NOMO-1 treated with dmso at 0.1 percent for 144 hours (cell line): ENCODE data around the gene COQ9.
"Not testable (repeated sequence)": the region's sequence is repeated elsewhere in the genome, so short reads cannot be mapped to it uniquely, and the experiment has no call there.

Experiments used
- DNase-seq: peaks from one replicate; lab custom pipeline; 2025; ENCODE audit not compliant: unreplicated experiment; lab: John Stamatoyannopoulos, UW

The COQ9 gene, protein sequence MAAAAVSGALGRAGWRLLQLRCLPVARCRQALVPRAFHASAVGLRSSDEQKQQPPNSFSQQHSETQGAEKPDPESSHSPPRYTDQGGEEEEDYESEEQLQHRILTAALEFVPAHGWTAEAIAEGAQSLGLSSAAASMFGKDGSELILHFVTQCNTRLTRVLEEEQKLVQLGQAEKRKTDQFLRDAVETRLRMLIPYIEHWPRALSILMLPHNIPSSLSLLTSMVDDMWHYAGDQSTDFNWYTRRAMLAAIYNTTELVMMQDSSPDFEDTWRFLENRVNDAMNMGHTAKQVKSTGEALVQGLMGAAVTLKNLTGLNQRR

DNA sequence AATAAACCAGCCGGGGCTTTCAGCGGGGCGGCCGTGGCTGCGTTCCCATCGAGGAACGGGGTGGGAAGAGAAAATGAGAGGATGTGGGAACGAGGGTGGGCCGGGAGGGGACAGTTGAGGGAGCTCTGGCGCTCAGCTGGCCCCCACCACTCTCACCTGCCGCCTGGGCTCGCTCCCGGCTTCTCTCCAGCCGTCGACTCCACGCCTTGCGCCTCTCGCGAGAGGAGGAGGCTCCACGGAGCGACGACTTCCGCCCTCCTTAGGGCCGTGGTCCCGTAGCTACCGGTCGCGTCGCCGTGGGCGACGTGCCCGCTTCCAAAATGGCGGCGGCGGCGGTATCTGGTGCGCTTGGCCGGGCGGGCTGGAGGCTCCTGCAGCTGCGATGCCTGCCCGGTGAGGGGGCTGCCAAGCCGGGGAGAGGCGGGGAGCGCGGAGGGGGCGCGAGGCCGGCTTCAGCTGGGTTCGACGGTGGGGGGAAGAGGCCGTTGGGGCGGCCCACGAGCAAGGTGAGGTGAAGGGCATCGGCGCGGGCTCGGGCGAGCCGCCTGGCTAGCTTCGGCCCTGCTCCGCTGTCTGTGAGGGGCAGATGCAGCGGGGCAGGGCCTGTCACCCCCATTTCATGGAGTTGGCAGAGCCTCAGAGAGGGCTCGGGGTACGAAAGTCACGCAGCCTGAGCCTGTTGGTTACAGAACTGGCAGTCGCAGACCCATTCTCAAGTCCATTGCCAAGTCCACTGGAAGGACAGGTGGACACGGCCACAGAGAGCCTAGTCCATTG lies at the start of gene COQ9, which contains the start of gene CIAPIN1:
Gene COQ9, plus strand, starts transcription at position 294 of the 777 bp plus-strand sequence. Its CDS starts 27 bp downstream, at position 321.
Gene CIAPIN1, minus strand, starts transcription at position 200 of the 777 bp plus-strand sequence. CDS start 6,457 bp downstream, outside the sequence.
- peak; percentile 84 for DNase-seq

GRCh38 chr16:57397493-57397892 lies 49.8 kb upstream of the COQ9 start:
- DNase-seq, result not testable (repeated sequence)

GRCh38 chr16:57401943-57402640 lies 45.2 kb upstream of the COQ9 start:
- no peak for DNase-seq

GRCh38 chr16:57403965-57404817 lies 43.1 kb upstream of the COQ9 start, which contains the start of gene CCL17:
Gene CCL17 (plus strand): TSS chr16:57404767. CDS start chr16:57413933, 9,166 bp downstream.
- DNase-seq, result no peak

DNA sequence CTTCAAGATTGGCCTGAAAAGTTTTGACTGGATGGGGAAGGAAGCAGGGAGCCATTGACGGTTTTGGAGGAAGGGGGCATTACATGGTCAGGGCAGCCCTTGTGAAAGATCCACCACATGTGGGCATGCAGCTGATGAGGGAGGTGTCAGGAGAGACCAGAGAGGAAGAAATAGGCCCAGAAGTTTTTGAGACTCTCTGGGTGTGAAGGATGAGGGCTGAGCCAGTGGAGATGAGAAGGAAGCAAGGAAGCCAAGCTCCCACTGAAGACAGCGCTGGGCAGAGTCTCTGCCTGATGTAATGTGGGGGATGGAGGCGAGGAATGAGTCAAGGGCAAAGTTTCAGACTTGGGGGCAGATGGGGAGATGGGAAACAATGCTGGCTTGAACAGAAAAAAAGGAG lies 42.2 kb upstream of the COQ9 start:
- no peak for DNase-seq

DNA sequence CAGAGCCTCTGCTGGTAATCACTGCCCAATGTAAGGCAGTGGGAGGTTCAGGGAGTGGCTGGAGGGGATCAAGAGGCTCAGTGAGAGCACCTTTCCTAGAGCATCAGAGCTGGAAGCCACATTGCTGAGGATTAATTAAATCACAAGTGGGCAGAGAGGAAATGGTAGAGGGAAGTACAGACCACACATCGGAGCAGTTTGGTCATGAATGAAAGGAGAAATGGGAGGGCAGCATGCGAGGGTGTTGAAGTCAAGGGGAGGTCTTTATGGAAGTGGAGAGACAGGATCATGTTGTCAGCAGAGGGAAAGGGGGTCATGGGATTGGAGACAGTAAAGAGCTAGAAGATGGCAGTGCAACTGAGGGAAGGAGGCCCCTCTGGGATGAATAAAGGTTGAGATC lies 40.4 kb upstream of the COQ9 start:
- DNase-seq, result peak; percentile 46

DNA sequence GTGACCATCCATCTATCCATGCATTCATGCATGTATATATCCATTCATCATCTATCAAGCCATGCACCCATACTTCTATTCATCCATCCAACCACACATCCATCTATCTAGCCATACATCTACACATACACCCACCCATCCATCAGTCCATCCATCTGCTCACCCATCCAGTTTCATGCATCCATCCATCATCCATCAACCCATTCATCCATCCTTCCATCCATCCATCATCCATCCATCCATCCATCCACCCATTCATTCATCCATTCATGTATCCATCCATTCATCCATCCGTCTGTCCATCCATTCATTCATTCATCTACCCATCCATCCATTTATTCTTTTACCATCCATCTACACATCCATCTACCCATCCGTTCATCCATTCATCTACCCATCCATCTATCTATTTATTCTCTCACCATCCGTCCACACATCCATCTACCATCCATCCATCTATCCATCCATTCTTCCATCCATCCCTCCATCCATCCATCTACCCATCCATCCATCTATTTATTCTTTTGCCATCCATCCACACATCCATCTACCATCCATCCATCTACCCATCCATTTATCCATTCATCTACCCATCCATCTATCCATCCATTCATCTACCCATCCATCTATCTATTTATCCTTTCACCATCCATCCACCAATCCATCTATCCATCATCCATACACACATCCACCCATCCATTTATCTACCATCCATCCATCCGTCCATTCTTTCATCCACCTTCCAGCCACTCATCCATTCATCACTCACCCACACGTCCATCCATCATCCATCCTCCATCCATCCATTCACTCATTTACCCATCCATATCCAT lies 39.5 kb upstream of the COQ9 start:
- no peak for DNase-seq

- no peak for DNase-seq
These were observed 38.2 kb upstream of the COQ9 start for GRCh38 chr16:57409065-57409464.

- no peak for DNase-seq
These were observed 37.2 kb upstream of the COQ9 start for GRCh38 chr16:57409870-57410587.

- DNase-seq, result no peak
These were observed 35.8 kb upstream of the COQ9 start for GRCh38 chr16:57411362-57411976.

GRCh38 chr16:57412584-57412983 lies 34.7 kb upstream of the COQ9 start:
- DNase-seq, result no peak

DNA sequence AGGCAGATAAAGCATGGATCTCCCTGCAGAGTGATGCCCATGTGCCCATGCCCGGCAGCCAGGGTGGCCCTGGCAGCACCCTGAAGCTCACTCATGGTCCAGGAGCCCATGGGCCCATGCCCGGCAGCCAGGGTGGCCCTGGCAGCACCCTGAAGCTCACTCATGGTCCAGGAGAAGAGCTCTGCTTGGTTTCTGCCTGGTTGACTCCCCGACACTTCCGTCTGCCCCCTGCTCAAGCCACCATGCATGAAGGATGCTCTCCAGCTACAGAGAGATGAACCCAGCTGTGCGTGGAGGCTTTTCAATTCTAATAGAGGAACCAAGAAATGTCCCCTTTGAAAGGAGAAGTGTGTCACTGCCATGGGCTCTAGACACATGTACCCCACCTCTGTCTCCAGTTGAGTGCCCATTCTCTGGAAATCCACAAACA lies 34.0 kb upstream of the COQ9 start:
- no peak for DNase-seq

- no peak for DNase-seq
These were observed 33.5 kb upstream of the COQ9 start for GRCh38 chr16:57413733-57414132.

- DNase-seq, result no peak
These were observed 31.2 kb upstream of the COQ9 start for GRCh38 chr16:57416084-57416483.

DNA sequence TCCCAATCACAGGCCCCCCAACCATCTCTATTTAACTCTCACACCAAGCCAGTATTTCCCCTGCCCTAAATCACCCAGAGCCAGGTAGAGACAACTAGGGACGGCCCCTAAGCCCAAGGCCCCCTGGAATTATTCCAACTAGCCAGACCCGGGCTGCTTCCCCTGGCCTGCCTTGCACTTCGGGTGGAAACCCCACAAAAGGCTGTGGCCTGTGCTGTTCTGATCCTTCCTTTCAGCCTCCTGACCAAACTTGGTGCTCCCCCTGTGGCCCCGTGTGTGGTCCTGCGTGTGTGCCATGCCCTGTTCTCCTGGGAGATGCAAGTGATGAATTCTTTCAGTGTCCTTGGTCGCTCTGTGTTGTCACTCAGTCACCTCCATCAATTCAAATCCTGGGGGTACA lies 27.8 kb upstream of the COQ9 start:
- no peak for DNase-seq

- no peak for DNase-seq
These were observed 25.0 kb upstream of the COQ9 start for GRCh38 chr16:57422026-57422944.

DNA sequence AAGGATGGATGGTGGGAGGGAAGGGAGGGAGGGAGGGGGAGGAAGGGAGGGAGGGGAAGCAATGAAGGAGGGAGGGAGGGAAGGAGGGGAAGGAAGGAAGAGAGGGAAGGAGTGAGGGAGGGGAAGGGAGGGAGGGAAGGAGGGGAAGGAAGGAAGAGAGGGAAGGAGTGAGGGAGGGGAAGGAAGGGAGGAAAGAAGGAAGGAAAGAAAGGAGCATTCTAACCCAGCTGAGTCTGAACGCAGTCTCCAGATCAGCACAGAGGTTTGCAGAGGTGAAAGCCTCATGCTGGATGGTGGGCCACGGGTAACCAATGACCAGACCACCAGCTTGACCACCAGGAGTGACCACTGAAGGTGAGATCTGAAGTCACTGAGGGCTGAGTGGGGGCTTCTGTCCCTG lies 24.1 kb upstream of the COQ9 start:
- DNase-seq, result no peak

GRCh38 chr16:57424583-57424982 lies 22.7 kb upstream of the COQ9 start:
- no peak for DNase-seq
